GM18519 (cell line): ENCODE results near the gene HPS5.
A peak's percentile ranks its signal among the peaks of the same experiment; 100 is the strongest.
"Not testable (repeated sequence)": the region's sequence is repeated elsewhere in the genome, so short reads cannot be mapped to it uniquely, and the experiment has no call there.

Experiments used
- ATAC-seq: cut with Tn5 transposase; IDR thresholded peaks from one replicate; pipeline ENCODE4 v1.9.1; 2021; ENCODE audit warnings: mild to moderate bottlenecking, moderate library complexity; ENCODE audit not compliant: unreplicated experiment, low FRiP score

Gene HPS5

DNA sequence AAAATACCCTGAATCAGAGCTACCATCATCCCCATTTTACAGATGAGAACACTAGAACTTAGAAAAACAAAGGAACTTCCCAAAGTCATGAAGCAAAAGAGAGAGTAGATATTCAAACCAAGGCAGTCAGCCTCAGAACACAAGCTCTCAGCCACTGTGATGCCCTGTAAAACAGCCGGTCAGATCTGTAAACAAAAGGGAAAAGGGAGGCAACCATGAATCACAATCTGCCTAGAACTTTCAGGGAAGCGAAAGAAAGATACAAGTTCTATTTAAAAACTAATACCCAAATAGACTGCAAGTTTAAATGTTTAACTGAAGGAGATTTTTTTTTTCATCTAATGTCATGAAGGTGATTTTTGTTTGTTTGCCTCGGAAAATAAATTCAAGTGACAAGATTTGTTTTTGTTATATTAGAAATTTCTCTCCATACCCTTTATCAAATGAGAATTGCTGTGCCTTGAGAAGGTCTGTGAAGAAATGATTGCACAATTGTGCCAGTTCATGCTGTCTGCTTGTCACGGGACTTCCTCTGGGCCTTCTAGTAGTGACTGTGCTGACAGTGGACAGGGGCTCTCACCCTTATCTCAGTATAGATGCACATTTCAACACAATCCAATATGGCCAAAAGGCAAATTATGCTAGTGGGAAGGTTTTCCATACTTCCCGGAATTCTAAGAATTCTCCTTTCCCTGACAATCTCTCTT is 44.2 kb downstream of the HPS5 start:
- ATAC-seq: no peak

DNA sequence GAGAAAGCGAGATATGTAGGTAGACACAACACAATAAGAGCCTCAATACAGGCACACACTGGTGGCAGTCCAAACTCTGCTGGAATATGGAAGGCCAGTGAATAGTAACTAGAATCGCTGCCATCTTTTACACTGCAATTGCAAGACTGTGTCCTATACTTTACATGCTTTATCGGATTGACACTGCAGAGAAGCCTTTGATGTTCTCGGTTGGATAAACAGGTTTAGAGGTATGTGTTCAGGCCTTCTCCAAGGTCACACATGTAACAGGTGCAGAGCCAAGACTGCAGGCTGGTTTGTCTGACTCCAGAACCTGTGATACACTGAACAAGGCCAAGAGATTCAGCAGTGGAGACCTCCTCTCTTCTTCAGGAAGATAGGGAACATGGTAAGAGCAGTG is 50.7 kb downstream of the HPS5 start:
- no peak for ATAC-seq

DNA sequence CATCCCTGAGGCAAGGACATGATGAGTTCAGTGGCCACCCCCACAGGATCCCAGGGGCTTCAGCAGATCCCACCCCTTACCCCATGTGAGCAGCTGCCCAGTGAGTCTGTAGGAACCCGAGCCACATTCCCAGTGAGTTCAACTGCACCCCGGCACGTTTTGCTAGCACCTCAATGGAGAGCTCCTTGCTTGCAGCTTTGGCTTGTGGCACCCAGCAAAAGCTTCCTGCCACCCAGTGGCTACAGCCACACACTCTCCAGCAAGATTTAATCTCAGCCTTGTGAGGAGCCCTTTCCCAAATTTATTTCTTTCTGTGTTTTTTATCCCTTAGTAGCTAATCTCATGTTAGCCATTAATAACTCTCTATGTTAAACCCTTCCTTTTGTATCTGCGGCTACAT is 51.8 kb downstream of the HPS5 start:
- no peak for ATAC-seq

DNA sequence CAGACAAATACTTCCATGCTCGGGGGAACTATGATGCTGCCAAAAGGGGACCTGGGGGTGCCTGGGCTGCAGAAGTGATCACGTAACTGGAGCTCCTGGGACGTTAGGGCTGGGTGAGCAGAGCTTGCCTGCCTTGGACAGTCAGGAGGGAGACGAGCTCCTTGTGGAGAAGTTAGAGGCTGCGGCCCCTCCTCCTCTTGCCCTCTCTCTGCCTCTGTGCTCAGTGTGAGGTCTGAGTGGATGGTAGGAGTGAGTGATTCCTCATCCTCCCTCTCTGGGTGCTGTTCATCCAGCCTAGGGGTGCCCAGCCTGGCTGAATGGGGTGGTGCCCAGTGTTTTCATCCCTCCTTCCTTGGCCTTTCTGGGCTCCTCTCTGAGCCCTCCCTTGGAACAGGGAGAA is 52.7 kb downstream of the HPS5 start:
- ATAC-seq: not testable (repeated sequence)

DNA sequence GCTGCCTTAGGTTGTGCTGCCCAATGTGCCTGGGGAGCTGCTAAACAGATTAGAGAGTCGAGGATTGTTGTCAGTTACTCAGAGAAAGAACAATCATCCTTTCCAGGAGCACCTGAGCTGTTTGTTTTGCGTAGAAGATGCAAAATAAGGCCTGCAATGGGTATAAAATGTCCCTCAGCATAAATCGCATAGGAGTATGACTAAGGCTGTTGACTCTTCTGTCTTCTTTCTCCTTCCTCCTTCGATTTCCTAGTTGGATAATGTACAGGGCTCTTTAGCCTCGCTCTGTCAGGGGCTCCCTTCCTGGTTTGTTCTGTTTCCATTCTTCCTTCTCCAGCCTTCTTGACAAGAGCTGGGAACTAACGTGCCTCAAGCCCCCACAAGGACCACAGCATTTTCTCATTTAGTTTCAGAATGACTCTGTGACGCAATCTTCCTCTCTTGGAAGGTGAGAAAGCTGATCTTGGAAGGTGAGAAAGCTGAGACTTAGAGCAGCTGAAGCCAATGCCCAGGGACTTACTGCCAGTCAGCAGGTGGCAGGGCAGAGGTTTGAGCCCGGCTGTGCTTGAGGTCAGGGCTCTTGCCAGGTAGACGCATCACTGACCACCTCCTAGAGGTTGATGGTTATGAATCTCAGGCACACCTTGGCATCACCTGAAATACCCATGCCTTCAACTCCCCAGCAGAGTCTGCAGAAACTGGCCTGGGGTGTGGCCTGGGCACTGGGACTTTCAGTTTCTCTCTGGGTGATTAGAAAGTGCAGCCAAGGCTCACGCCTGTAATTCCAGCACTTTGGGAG is 54.4 kb downstream of the HPS5 start:
- ATAC-seq: not testable (repeated sequence)

DNA sequence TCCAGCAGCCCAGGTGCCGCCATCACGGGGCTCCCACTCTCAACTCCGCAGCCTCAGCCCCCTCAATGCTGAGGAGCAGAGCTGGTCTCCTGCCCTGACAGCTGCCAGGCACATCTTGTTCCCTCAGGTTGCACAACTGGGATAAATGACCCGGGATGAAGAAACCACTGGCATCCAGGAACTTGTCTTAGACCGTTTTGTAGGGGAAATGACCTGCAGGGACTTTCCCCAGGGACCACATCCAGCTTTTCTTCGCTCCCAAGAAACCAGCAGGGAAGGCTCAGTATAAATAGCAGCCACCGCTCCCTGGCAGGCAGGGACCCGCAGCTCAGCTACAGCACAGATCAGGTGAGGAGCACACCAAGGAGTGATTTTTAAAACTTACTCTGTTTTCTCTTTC is 56.0 kb downstream of the HPS5 start, which contains the start of gene SAA1:
SAA1 (plus strand) TSS at position 316 of the 400 bp plus-strand sequence. CDS start 624 bp downstream, outside the sequence.
- ATAC-seq: no peak

DNA sequence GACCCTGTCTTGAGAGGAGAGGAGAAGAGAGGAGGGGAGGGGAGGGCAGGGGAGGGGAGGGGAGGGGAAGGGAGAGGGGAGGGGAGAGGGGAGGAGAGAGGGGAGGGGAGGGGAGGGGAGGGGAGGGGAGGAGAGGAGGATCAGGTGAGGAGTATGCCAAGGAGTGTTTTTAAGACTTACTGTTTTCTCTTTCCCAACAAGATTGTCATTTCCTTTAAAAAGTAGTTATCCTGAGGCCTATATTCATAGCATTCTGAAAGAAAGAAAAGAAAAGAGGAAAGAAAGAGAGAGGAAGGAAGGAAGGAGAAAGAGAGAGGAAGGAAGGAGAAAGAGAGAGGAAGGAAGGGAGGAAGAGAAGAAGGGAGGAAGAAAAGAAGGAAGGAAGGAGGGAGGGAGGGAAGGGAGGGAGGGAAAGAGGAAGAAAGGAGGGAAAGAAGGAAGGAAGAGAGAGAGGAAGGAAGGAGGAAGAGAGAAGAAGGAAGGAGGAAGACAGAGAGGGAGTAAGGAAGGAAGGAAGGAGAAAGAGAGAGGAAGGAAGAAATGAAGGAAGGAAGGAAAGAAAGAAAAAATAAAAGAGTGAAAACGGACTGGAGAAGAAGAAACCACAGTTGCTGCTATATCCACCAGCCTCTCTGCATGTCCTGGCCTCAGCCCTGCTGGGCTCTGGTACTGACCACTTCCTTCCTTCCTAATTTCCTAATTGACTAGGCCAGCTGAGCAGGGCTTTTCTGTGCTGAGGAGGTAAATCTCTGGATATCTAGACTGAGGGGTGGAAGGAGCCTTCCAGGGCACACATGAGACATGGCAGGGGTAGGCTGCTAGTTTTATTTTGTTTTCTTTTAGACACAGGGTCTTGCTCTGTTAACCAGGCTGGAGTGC is 57.0 kb downstream of the HPS5 start:
- ATAC-seq: no peak

DNA sequence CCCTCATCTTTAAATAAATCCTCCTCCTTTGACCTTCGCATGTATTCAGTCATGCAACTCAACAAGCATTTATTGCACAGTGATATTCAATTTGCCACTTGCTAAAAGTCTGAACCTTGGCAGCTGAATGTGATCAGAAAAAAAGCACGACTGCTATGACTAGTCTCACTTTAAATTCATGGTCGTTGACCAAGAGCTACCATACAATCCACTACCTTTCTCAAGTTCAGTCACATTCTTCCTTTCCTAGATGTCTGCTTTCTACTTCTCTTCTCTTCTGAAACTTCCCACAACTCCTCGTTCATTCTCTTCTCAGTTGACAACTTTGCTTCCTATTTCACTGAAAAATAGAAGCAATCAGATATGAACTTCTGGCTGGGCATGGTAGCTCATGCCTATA is 57.9 kb downstream of the HPS5 start:
- ATAC-seq: peak; percentile 42

DNA sequence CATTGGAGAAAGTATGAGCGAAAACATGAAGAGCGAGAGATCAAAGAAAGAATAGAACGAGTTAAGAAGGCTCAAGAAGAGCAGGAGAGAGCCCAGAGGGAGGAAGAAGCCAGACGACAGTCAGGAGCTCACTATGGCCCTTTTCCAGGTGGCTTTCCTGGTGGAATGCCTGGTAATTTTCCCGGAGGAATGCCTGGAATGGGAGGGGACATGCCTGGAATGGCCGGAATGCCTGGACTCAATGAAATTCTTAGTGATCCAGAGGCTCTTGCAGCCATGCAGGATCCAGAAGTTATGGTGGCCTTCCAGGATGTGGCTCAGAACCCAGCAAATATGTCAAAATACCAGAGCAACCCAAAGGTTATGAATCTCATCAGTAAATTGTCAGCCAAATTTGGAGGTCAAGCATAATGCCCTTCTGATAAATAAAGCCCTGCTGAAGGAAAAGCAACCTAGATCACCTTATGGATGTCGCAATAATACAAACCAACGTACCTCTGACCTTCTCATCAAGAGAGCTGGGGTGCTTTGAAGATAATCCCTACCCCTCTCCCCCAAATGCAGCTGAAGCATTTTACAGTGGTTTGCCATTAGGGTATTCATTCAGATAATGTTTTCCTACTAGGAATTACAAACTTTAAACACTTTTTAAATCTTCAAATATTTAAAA is 59.1 kb downstream of the HPS5 start:
- ATAC-seq: not testable (repeated sequence)

DNA sequence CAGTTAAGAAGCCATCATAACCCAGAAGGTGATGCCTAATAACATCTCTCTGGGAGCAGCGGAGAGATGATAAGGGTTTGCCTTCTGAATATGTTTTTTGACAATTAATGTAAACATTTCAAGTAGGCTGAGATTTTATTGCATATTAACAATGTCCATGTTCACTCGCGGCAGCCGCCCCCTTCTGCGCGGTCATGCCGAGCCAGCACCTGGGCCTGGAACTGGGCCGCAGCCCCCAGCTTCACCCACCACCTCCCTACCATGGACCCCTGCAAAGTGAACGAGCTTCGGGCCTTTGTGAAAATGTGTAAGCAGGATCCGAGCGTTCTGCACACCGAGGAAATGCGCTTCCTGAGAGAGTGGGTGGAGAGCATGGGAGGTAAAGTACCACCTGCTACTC is 60.2 kb downstream of the HPS5 start:
- no peak for ATAC-seq

DNA sequence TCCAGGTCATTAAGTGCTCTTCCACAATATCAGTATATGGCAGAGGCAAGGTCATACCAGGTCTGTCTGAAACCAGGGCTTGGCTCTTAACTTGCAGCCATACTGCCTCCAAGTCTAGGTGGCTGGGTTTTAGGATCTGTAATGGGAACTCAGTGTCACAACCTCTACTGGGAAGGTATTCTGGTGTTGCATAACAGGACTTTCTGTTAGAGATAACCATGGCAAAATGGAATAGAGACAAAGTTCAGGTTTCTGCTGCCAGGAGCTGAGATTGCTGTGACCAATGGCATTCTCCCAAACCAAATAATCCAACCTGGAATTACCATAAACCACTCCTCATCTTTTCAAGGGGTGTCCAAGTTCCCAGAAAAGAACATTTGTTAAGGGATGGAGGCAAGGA is 62.7 kb downstream of the HPS5 start:
- ATAC-seq: no peak

DNA sequence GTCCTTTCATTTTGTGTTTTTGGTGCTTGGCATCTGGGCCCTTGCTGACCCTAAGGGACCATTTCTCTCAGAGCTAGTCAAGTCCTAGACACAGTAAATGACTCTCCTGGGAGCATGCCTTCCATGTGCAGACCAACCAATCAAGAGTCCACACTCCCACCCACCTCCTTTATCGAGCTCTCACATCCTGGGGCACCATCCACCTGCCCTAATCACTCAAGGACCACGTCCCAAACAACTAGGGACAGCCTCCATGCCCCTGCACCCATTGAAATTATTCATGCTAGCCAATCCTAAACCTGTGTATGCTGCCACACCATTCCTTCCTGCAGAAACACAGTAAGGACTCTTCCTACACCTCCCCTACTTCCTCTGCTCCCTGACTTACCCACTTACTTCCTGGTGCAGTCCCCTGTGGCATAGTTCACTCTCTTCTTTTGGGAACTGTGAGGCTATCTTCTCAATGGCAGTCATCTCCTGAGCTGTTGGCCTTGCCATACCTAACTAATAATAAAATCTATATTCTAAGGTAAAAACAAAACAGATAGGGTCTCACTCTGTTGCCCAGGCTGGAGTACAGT is 67.1 kb downstream of the HPS5 start:
- no peak for ATAC-seq

DNA sequence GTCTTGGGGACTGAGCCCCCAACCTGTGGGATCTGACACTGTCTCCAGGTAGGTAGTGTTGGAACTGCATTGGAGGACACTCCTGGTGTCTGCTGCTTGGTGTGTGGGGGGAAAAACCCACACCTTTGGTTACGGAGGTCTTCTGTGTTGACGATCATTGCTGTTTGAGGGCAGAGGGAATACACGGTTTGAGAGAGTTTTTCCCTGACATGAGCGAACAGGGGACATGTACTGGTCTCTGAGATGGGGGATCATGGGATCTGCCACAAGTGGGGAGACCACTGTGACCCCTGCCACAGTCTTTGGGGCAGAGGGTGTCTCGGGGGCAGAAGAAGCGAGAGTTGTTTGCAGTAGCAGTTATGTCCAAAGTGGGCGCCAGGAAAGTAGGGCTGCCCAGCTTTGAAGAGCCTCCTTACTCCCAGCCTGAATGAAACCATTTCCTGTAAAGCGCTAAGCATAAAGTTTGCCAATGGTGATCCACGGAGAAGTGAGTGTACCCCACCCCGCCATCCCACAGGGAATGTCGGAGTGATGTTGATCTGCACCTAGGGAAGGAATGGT is 68.1 kb downstream of the HPS5 start:
- ATAC-seq: no peak

DNA sequence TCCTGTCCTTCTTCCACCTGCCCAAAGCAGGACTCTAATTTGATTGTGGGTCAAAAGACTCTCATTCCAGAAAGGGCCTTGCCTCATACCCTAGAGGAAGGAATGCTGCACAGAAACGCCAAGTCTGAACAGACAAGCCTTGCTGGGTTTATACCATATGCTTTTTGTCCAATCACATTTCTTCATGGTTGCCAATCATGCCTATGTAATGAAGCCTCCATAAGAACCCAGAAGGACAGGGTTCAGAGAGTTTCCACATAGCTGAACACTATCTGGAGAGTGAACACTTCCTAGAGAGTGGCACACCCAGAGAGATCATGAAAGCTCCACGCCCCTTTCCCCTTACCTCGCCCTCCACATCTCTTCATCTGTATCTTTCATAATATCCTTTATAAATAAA is 68.7 kb downstream of the HPS5 start:
- ATAC-seq: no peak

DNA sequence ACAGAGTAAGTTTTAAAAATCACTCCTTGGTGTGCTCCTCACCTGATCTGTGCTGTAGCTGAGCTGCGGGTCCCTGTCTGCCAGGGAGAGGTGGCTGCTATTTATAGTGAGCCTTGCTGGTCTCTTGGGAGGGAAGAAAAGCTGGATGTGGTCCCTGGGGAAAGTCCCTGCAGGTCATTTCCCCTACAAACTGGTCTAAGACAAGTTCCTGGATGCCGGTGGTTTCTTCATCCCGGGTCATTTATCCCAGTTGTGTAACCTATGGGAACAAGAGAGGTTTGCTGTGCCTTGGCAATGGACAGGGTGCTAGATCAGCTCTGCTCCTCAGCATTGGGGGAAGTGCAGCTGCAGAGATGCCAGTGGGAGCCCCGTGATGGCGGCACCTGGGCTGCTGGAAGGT is 73.4 kb downstream of the HPS5 start, which contains the start of gene SAA2:
SAA2 (minus strand) TSS at position 108 of the 400 bp plus-strand sequence. CDS start 657 bp downstream, outside the sequence.
- ATAC-seq: no peak

DNA sequence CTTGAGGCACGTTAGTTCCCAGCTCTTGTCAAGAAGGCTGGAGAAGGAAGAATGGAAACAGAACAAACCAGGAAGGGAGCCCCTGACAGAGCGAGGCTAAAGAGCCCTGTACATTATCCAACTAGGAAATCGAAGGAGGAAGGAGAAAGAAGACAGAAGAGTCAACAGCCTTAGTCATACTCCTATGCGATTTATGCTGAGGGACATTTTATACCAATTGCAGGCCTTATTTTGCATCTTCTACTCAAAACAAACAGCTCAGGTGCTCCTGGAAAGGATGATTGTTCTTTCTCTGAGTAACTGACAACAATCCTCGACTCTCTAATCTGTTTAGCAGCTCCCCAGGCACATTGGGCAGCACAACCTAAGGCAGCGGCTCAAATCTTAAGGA is 74.8 kb downstream of the HPS5 start:
- not testable (repeated sequence) for ATAC-seq

DNA sequence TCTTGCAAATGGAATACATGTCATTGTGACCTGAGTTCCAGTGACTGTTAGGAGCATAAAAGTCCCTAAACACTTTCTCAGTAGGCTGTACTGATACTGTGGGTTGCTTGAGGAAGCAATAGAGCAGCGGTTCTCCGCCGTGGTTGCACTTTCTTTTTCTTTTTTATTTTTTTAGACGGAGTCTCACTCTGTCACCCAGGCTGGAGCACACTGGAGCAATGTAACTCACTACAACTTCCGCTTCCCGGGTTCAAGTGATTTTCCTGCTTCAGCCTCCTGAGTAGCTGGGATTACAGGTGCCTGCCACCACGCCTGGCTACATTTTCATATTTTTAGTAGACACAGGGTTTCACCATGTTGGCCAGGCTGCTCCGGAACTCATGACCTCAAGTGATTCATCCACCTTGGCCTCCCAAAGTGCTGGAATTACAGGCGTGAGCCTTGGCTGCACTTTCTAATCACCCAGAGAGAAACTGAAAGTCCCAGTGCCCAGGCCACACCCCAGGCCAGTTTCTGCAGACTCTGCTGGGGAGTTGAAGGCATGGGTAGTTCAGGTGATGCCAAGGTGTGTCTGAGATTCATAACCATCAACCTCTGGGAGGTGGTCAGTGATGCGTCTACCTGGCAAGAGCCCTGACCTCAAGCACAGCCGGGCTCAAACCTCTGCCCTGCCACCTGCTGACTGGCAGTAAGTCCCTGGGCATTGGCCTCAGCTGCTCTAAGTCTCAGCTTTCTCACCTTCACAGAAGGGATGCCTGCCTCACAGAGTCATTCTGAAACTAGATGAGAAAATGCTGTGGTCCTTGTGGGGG is 75.4 kb downstream of the HPS5 start:
- ATAC-seq: peak; percentile 50

DNA sequence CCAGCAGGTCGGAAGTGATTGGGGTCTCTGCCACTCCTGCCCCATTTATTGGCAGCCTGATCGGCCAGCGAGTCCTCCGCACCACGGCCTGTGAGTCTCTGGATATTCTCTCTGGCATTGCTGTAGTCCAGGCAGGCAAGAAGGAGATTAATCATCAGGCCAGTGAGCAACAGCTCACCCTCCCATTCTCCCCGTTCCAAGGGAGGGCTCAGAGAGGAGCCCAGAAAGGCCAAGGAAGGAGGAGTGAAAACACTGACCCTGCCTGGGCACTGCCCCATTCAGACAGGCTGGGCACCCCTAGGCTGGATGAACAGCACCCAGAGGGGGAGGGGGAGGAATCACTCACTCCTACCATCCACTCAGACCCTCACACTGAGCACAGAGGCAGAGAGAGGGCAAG is 76.5 kb downstream of the HPS5 start:
- no peak for ATAC-seq
